ENCODE data around the gene CLDN9.

GRCh38 chr16:2985893-2986355 is 26.8 kb upstream of the CLDN9 start:
- TF ChIP-seq POLR2A (IDR thresholded peaks at IDR 0.05) (no peak), EP300 (IDR thresholded peaks at IDR 0.05) (no peak)

Measured in upper lobe of left lung (tissue), 4 donors.